H54 (cell line): ENCODE data around the gene ISG20L2.

Experiments
- DNase-seq: peaks from one replicate; pipeline ENCODE4 v3.0.0; 2011; ENCODE audit warnings: low spot score, mixed read lengths; ENCODE audit not compliant: insufficient read length
- FAIRE-seq: peaks from 3 replicates; lab custom pipeline; 2011; peaks lifted over from hg19 to GRCh38; lab: Jason Lieb, UNC
- POLR2A ChIP-seq: IDR thresholded peaks from 2 replicates; pipeline ENCODE4 v1.6.1; 2011; ENCODE audit warnings: low read depth, mild to moderate bottlenecking, low read length

ISG20L2 gene

DNA sequence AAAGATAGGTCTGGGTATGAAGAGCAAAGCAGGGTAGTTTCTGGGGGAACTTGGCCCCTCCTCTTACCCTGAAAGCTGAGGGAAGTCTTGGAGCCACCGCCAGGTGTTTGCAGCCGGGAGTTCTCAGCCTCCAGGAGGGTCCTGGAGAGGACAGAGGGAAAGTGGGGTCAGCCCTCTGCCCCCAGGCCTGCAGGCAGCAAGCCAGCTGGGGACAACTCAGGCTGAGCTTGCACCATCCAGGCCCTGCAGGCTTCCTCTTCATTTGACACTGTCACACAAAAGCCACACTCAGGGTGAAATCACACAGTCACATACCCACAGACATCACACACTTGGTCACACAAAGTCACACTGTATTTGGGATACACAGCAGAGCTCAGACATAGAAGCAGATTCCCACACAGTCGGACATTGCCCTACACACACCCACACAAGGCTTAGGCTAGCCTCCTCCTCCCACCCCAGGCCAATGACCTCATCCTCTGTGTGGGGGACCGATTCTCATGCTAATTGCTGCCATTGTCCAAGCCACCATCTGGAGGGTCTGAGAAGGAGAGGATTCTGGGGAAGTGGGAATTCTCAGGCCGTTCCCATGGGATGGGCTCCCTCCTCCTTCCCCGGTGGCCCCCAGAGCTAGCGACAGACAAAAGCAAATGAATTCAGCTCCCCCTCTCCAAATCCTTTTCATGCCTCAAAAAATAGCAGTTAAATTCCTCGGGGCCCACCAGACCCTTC, 55.0 kb downstream of the ISG20L2 start:
- FAIRE-seq (no peak), DNase-seq (no peak)

More for the DNA sequence above, 55.0 kb downstream of the ISG20L2 start:
- no peak for TF ChIP-seq POLR2A
